Measurements from ENCODE around the gene PDE6G. TPM values are rescaled to one million over a fixed set of nuclear protein-coding genes. Genes with fewer than 3 reads are reported as not detected.

Gene PDE6G
- total RNA-seq, 4 donors from 2014 or later: not detected

- intact Hi-C loops (cut with DNase I): no loop called here
- Histone ChIP-seq H3K4me3 (no peak overlapping the region), H3K27me3 (no peaks in the 10 kb centered on the region), H3K9me3 (no peaks in the 10 kb centered on the region), H3K4me1 (peaks cover 8 to 34% (median 12%) of the 10 kb centered on the region in 3 donors), H3K36me3 (peaks cover 88 to 100% (median 94%) of the 10 kb centered on the region in 3 donors), H3K27ac (no peak overlapping the region)
- TF ChIP-seq POLR2A (IDR thresholded peaks at IDR 0.05) (no peak), CTCF (IDR thresholded peaks at IDR 0.05) (no peak)
- WGBS, 2 donors: 82 to 88% methylated on average over 4 to 14 of the region's 18 CpGs
- DNase-seq: no peak
Measured at GRCh38 chr17:81691196-81691595, 34.9 kb upstream of the PDE6G start.

DNA sequence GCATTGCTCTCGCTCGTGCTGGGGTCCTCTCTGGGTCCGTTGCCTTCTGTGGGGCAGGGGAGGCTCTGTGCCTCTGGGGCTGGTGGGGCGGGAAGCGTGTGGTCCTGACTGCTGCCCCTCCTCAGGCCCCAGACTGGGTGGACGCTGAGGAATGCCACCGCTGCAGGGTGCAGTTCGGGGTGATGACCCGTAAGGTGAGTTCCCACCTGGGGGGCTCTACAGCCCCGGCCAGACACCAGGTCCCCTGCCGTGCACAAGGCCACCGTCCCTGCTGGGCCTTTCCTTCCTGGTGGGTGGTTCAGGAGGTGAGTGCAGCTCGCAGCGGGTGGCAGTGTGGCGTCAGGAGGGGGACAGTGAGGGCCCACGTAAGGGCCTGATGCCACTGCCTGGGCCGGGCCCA lies 34.2 kb upstream of the PDE6G start:
- Histone ChIP-seq H3K27me3 (no peaks in the 10 kb centered on the region), H3K36me3 (peaks cover 88 to 100% (median 90%) of the 10 kb centered on the region in 3 donors), H3K4me1 (peaks cover 11 to 40% (median 14%) of the 10 kb centered on the region in 3 donors), H3K9me3 (no peaks in the 10 kb centered on the region), H3K27ac (no peak overlapping the region), H3K4me3 (no peak overlapping the region)
- no peak for TF ChIP-seq POLR2A (IDR thresholded peaks at IDR 0.05)
- no peak for DNase-seq
- 91% methylated on average over 4 of the region's 17 CpGs; no CpG with 5 or more reads in 1 of the 2 donors for WGBS, 2 donors
- intact Hi-C loops (cut with DNase I): no loop called here

- intact Hi-C loops (cut with DNase I): no loop called here
- no peaks in the 10 kb centered on the region for H3K27me3 ChIP-seq
- TF ChIP-seq POLR2A (IDR thresholded peaks at IDR 0.05) (no peak), CTCF (IDR thresholded peaks at IDR 0.05) (no peak)
- peaks cover 15 to 45% (median 18%) of the 10 kb centered on the region in 3 donors for H3K4me1 ChIP-seq
- no peak for DNase-seq
- H3K9me3 ChIP-seq: no peaks in the 10 kb centered on the region
- H3K36me3 ChIP-seq: peaks cover 84 to 99% (median 85%) of the 10 kb centered on the region in 3 donors
- no peak overlapping the region for H3K27ac ChIP-seq
- H3K4me3 ChIP-seq: no peak overlapping the region
- 90 to 96% methylated on average over 2 to 8 of the region's 18 CpGs for WGBS, 2 donors
Measured at GRCh38 chr17:81690066-81690465, 33.7 kb upstream of the PDE6G start.

DNA sequence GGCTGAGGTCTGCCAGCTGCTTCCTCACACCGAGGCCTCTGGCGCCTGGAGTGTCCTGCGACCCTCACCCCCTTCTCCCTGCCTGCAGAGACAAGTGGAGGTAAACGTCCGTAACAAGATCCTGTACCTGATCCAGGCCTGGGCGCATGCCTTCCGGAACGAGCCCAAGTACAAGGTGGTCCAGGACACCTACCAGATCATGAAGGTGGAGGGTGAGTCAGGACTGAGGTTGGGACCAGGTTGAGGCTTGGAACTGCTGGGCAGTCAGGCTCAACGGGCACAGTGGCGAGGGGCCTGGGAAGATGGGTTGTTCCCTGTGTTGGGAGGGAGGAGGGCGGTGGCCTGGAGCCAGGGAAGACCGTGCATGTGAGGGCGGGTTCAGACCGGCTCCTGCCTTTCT lies 32.3 kb upstream of the PDE6G start:
- Histone ChIP-seq H3K27ac (peak overlapping the region in 2 of 4 donors; percentile 28 to 32), H3K27me3 (no peaks in the 10 kb centered on the region), H3K36me3 (peaks cover 70 to 84% (median 71%) of the 10 kb centered on the region in 3 donors), H3K4me3 (no peak overlapping the region), H3K4me1 (peaks cover 24 to 53% (median 25%) of the 10 kb centered on the region in 3 donors), H3K9me3 (no peaks in the 10 kb centered on the region)
- DNase-seq: no peak
- 53% methylated on average over 6 of the region's 14 CpGs; no CpG with 5 or more reads in 1 of the 2 donors for WGBS, 2 donors
- intact Hi-C loops (cut with DNase I): no loop called here
- TF ChIP-seq CTCF (IDR thresholded peaks at IDR 0.05) (no peak), POLR2A (IDR thresholded peaks at IDR 0.05) (no peak)

- Histone ChIP-seq H3K27ac (peak overlapping the region in 2 of 4 donors; percentile 28 to 32), H3K36me3 (peaks cover 64 to 78% (median 64%) of the 10 kb centered on the region in 3 donors), H3K4me1 (peaks cover 26 to 56% (median 26%) of the 10 kb centered on the region in 3 donors), H3K4me3 (no peak overlapping the region), H3K9me3 (no peaks in the 10 kb centered on the region), H3K27me3 (no peaks in the 10 kb centered on the region)
- intact Hi-C loops (cut with DNase I): no loop called here
- WGBS, 2 donors: 62 to 78% methylated on average over 7 to 20 of the region's 41 CpGs
- no peak for DNase-seq
- no peak for TF ChIP-seq CTCF (IDR thresholded peaks at IDR 0.05)
- TF ChIP-seq POLR2A (IDR thresholded peaks at IDR 0.05): no peak
Measured at GRCh38 chr17:81687770-81688541, 31.6 kb upstream of the PDE6G start.
